ENCODE data around the gene ZXDC.

Gene ZXDC, protein sequence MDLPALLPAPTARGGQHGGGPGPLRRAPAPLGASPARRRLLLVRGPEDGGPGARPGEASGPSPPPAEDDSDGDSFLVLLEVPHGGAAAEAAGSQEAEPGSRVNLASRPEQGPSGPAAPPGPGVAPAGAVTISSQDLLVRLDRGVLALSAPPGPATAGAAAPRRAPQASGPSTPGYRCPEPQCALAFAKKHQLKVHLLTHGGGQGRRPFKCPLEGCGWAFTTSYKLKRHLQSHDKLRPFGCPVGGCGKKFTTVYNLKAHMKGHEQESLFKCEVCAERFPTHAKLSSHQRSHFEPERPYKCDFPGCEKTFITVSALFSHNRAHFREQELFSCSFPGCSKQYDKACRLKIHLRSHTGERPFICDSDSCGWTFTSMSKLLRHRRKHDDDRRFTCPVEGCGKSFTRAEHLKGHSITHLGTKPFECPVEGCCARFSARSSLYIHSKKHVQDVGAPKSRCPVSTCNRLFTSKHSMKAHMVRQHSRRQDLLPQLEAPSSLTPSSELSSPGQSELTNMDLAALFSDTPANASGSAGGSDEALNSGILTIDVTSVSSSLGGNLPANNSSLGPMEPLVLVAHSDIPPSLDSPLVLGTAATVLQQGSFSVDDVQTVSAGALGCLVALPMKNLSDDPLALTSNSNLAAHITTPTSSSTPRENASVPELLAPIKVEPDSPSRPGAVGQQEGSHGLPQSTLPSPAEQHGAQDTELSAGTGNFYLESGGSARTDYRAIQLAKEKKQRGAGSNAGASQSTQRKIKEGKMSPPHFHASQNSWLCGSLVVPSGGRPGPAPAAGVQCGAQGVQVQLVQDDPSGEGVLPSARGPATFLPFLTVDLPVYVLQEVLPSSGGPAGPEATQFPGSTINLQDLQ

DNA sequence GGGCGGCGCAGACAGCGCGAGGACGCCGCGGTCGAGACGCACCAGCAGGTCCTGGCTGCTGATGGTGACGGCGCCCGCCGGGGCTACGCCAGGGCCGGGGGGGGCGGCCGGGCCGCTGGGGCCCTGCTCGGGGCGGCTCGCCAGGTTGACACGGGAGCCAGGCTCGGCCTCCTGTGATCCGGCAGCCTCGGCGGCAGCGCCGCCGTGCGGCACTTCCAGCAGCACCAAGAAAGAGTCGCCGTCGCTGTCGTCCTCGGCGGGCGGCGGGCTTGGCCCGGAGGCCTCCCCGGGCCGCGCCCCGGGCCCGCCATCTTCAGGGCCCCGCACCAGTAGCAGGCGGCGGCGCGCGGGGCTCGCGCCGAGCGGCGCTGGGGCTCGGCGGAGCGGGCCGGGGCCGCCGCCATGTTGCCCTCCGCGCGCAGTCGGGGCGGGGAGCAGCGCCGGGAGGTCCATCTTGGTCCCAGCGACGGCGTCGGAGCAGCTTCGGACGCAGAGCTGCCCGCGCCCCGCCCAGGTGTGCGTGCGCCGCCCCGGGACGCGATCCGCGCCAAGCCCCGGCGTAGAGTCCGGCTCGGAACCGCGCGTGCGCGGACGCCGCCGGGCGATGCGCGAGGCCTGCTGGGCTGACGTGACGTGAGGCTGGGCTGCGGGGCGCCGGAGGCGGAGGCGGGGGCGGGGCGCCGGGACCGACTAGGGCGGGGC, at the start of gene ZXDC:
Gene ZXDC, minus strand, starts transcription at position 479 of the 702 bp plus-strand sequence. Its CDS starts 26 bp downstream, at position 453.
- peak; percentile 94 for DNase-seq

DNA sequence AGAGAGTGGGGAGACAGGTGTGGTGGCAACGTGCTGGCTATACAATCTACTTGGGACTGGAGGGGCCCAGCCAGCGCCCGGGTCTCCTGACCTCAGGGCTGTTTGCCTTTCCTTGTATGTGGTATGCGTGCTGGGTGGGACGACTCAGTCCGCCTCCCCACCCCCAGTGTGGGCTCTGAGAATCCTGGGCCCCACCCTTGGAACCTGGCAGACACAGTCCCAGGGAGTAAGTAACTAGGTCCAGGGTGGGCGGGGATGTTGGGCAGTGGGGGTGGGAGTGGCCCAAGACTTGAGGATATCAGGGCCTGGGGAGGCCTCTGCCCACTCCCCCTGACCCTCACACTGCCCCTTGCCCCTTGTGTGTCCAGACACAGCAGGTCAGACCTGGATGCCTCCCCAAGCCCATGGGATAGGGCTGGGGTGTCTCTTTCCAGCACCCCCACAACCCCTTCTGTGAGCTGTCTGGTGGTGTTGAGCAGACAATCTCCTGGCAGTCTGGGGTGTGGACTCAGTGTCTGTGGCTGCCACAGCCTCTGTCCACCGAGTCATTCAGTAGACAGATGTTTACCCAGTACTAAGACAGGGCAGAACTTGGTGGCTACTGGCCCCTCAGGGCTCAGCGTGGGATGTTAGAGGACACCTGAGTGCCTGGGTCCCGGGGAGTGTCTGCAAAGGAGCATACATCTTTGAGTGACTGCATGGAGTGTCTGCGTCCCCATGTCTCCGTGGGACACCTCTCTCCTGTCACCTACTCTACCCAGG, 49.6 kb upstream of the ZXDC start:
- DNase-seq, result no peak

DNA sequence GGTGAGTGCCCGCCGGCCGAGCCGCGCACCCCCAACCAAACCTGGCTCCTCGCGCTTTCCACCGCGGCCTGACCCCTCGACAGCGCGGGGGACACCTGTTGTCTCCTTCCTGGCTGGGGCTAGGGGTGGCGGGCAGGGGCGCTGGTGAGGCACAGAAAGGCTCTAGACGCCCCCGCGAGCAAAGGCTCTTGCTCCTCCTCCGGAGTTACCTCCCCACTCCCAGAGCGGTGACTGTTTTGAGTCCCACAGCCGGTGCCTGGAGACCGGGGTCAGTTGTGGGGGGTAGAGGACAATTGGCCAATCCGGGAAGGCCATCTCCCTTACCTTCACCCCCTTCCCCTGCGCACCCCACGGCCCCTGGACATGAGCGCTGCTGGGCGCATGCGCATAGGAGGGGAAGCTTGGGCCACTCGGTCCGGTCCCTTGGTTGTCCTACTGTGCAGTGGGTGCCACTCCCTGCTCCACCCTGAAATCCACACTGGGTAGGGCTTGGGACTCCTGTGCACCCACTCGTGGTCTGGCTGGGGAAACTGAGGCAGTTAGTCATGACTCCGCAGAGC, 48.8 kb upstream of the ZXDC start:
- DNase-seq, result no peak

DNA sequence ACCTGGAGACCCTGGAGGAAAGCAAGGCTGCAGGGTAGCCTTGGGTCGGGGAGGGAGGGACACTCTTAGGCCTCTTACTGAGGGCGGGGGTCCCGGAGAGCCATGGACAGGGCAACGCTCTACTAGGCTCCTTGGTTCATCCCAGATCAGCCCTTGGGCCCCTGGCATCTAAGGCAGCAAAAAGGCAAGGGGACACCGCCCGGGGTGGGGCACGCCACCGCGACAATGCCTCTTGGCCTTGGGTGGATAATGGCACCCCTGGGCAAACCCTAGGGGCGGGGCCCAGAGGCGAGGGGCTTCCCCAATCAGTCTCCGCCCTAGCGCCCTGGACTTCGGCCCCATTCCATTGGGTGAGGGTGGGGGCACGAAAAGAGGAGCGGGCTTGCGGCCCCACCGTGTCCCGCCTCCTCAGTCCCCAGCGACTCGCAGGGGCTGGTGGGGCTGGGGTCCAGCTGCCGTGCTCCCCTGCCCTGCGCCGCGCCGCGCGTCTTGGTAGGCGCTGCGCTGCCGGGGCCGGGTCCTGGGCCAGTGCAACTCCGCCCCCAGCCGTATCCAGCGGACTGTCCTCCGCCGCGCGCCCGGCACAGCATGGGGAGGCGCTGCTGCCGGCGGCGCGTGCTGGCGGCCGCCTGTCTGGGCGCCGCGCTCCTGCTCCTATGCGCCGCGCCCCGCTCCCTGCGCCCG, 48.2 kb upstream of the ZXDC start, which contains the start of gene CHST13:
Gene CHST13, plus strand, starts transcription at position 411 of the 684 bp plus-strand sequence. Its CDS starts 178 bp downstream, at position 589.
- no peak for DNase-seq

DNA sequence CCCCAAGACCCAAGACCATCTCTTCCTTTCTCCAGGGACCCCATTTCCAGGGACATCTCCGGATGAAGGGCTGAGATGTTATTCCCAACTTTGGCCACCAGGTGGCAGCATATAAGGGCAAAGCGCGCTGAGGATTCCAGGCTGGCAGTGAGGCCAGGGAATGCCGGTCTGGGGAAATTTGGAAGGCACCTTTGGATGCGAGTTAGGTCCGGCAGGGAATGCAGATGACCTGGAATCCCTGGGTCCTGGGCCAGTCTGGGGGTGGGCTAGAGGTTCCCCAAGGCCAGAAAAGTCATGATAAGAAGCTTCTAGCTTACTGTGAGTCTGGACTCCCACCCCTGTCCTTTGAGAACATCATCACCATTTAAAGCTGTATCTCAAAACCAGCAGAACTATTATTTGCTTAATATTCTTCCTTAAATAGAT, 46.7 kb upstream of the ZXDC start:
- peak; percentile 44 for DNase-seq

DNA sequence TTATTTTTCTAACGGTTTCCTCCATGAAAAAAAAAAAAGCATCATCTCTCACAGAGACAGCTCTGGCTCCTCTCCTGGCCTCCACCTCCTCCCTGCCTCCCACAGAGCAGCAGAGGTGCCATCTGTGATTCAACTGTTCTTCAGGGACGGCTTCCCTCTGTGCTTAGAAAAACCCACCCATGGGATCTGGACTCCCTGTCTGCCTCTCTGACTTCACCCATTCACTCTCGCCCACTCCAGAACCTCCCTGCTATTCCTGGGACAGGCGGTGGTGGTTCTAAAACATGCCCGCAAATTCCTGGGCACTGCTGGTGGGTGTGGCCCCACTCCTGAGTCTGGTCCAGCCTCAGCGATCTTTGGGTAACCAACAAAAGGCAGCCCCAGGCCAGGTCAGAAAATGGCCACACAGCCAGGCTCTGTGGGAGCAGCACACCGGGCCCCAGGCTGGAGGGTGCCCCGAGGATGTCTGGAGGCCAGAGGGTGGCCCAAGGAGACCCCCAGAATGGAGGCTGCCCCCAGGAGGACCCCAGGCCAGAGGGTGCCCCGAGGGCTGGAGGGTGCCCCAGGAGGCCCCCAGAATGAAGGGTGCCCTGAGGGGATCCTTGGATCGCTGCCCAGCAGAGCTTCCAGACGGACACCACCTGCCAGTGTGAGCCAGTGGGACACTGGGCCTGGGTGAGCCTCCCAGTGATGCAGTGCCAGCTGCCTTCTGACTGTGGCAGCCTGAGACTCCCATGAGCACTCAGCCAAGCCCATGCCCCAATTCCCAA, 45.6 kb upstream of the ZXDC start:
- no peak for DNase-seq

DNA sequence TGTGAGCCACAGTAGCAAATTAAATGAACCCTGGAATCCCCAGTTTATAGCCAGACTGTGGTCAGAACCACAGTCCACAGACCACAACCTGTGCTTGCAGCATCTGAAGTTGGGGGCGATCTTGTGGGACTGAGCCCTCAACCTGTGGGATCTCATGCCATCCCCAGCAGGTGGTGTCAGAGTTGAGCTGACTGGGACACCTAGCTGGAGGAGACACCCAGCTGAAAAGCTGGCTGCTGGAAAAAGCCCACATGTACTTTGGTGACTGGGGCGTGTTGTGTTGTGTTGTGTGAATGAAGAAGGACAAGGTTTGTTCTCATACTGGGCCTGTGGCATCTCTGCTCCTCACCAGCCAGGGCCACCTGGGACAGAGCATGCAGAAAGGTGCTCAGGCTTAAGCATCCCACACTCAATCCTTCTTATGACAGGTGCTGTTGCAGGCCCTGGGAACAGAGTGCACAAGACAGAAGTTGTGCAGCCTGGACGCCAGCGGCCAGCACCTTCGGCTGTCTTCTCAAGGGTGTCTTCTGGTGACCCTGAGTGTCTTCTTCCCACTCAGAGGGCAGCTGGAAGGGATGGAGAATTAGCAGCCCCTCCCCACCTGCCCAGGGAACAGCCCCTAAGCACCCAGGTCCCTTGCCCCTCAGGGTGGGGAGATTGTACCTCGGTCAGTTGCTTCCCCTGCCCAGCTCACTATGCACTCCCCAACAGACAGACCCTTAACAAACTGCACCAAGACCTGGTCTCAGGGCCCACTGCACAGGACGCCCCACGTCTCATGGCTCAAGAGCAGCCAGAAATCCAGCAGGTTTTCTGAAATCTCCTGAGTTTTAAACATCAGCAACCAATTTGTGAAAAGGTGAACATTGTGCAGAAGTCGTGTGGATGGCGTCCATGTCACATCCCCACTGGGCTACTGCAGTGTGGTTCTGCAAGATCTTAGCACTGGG, 44.1 kb upstream of the ZXDC start:
- DNase-seq, result no peak

DNA sequence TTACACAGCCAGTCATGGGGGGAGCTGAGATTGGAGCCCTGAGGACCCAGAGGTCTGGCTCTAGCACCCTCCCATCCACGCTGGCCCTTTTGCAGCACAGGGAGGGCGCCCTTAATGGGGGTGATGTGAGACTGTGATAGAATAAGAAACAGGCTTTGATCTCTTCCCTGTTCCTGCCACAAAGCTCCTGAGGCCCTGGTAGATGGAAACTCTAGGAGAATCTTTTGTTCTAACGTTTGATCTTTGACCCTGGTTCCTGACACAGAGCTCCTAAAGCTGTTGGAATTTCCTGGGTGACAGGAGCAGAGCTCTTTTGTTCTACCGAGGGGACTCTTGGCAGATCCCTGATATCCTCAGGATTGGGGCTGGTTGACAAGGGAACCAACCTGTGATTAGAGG, 43.1 kb upstream of the ZXDC start:
- no peak for DNase-seq

DNA sequence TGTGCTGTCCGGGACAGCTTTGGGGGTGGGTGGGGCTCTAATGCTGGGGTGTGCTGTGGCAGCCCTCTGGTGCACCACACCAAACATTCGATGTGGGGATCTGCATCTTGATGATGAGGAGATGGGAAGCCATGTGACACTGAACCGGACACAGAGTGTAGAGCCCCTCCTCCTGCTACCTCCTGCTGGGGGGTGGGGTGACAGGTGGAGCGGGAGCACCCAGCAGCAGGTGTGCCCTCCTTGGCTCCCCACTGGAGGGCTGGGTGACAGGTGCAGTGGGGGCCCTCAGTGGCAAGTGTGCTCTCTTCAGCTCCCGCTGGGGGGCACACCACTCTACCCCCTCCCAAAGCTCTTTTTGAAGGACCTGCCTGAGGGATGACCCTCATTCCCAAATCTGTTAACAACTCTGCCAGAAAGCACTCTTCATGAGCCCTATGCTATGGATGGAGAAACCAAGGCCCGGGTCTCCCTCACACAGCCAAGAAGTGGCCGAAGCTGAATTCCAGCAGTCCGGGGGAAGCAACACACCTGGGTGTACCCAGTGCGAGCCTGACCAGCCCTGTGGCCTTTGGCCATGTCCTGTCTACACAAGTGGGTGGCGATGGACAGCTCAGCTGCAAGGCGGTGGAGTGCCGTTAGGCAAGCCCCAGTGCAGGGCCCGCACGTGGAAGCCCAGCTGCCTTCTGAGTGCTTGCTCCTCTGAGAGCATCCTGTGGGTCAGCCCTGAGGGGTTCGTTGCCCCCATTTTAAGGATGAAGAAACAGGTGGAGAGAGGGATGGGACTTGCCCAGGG, 42.5 kb upstream of the ZXDC start:
- no peak for DNase-seq

DNA sequence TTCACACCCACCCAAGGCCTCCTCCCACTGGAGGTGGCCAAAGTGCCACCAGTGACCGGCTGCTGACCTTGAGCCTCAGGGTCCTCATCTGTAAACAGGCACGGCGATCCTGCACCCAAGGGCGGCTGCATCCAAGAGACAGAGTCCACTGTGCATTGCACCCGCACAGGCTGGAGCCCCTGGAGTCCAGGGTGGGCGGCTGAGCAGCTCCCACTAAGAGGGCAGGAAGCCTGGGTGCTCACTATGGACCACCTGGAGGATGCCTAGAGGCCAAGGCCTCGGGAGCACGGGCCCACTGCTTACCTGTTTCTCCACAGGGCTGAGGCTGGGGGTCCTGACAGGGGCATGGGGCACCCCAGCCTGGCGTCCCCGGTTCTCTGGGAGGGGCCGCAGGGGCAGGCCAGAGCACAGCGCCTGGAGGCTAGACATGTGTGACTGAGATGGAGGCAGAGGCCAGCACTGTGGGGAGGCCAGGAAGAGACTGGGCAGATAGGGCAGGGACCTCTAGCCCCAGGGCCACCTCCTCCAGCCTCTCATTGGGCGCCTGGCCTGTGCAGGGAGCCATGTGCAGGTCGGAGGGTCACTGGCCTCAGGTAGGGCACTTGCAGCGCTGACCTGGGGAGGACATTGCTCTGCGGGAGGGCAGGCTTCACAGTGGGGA, 41.7 kb upstream of the ZXDC start, which contains the start of gene UROC1:
Gene UROC1, minus strand, starts transcription at position 483 of the 661 bp plus-strand sequence. Its CDS starts 54 bp downstream, at position 429.
- no peak for DNase-seq

DNA sequence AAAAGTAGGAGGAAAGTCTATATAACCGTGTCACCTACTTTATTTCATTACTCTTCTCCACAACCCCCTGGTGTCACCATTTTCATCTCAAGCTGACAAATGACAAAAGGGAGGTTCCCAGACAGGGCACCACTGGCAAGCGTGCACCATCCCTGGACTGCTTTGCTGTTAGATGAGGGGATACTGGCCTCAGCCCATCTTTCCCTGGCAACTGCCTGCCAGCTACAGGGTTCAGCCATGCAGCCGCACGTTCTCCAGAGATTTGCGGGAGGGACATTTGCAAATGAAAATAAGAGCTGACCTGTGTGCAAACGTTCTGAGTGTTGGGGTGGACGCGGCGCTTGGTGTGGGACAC, 41.2 kb upstream of the ZXDC start:
- no peak for DNase-seq

DNA sequence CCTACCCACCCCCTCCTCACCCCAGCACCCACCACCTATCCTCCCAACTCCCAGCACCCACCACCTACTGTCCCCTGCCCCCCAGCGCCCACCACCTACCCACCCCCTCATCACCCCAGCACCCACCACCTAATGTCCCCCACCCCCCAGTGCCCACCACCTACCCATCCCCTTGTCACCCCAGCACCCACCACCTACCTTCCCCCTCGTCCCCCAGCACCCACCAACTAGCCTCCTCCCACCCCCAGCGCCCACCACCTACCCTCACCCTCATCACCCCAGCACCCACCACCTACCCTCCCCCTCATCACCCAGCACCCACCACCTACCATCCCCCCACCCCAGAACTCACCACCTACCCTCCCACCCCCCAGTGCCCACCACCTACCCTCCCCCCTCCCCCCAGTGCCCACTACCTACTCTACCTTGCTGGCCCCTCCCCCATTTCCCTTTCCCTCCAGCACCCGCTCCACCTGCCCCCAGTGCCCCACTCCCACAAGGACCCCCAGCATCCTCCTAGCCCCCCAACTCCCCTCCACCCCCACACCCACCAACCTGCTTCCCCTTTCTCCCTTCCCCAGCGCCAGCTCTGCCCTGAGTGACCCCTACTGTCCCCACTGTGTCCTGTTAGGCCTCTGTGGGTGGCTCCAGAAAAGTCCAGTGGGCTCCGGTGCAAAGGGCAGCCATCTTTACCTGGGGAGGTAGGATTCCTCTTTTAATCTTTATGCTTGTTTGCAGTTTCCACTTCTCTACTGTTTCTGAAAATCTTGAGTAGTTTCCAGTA, 40.7 kb upstream of the ZXDC start:
- DNase-seq, result no peak

DNA sequence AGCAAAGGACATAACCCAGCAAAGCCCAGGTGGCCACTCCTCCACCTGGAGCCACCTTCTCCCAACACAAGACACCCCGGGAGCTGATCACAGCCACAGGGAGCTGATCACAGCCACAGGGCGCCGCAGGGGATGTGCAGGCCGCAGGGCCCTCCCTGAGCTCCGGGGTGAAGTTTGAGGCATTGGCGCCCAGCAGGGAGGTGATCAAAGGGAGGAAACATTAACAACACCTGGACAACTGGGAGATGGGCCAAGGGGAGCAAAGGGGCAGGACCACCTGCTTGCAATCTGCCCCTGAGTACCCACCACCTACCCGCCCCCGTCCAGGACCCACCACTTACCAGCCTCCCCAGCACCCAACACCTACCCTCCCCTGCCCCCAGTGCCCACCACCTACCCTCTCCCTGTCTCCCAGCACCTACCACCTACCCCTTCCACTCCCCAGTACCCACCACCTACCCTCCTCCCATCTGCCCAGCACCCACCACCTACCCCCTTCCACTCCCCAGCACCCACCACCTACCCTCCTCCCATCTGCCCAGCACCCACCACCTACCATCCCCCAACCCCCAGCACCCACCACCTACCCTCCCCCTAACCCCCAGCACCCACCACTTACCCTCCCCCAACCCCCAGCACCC, 39.5 kb upstream of the ZXDC start:
- DNase-seq, result no peak

DNA sequence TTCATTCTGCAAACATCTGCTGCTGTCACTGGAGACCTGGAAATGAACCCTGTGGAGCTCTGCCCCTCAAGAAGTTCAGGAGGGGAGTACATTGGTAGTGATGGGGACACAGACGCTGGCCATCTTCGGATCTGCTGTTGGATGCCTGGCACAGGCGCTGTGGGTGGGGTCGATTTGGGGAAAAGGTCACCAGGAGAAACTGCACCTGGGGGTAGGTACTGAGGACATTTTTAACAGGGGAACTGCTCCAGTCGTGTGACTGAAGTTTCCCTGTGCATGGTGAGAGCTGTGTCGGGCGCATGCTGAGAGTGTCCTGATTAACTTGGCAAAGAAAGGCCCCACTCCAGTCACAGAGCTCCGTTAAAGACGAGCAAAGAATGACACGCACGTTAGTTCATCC, 38.5 kb upstream of the ZXDC start:
- no peak for DNase-seq

DNA sequence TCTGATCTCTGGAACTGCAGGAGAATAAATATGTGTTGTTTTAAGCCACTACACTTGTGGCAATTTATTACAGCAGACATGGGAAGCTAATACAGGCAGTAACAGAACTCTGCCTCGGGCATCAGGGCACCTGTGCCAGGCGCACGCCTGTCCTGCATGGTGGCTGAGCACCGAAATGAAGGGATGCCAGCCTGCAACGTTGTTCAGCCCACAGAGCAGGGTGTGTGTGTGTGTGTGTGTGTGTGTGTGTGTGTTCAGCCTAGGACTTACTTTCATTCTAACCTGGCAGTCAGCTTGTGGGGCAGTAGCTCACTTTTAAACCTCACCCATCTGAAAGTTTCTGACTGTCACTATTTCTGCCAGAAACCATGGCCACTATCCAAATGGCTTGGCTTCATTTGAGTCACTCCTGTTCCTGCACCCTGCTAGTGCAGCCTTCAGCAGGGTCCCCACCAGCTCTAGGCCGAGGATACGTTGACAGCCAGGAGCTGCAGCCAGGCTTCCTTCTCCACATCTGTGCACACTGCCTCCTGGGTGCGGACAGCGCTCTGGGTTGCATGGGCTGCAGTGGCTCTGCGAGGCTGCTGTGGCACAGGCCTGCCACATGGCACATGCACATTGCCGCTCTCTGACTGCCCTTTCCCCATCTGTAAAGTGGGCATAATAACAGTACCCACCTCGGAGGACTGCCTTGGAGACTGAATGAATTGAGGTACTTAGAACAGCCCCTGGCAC, 37.4 kb upstream of the ZXDC start:
- DNase-seq, result no peak

DNA sequence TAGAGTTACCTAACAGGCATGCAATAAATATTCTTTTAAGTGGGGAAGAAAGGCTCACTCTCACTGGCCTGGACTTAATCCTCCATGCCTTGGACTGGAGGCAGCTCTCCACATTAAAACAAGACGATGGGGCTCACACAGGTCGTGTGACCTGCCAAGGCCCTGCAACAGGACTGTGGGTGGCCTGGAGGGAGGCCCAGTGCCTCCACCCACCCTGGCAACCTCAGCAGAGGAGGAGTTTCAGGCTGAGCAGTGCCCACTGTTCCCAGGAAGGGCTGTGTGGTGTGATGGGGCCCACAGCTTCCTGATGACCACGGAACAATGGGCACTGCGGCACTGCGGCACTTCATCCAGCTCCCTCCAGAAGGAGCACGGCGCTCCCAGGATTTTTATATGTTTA, 36.3 kb upstream of the ZXDC start:
- no peak for DNase-seq
